H9 (cell line): ENCODE results near the gene DYRK4. TPM values are rescaled to one million over a fixed set of nuclear protein-coding genes. Genes with fewer than 3 reads are reported as not detected.

Source experiments
- DNase-seq: peaks from one replicate; pipeline ENCODE4 v3.0.0-alpha.2; 2017
- H2AFZ ChIP-seq: one replicate; pipeline ENCODE4 v1.6.1; 2013; ENCODE audit warnings: mild to moderate bottlenecking, low read length, control low read depth, moderate library complexity
- H2AK5ac ChIP-seq: 2 replicates; pipeline ENCODE4 v1.6.1; 2013; ENCODE audit warnings: low read length, control low read depth, mixed read lengths; ENCODE audit not compliant: insufficient read length
- H2BK120ac ChIP-seq: one replicate; pipeline ENCODE4 v1.6.1; 2013; ENCODE audit warnings: low read depth, mild to moderate bottlenecking, low read length, control low read depth, inconsistent platforms; ENCODE audit not compliant: poor library complexity, severe bottlenecking
- H2BK12ac ChIP-seq: 2 replicates; pipeline ENCODE4 v1.6.1; 2013; ENCODE audit warnings: low read length, control low read depth, mixed read lengths, low read depth; ENCODE audit not compliant: insufficient read length
- H2BK15ac ChIP-seq: 2 replicates; pipeline ENCODE4 v1.6.1; 2013; ENCODE audit warnings: low read depth, low read length, control low read depth
- H2BK20ac ChIP-seq: one replicate; pipeline ENCODE4 v1.6.1; 2013; ENCODE audit warnings: low read depth, mild to moderate bottlenecking, low read length, control low read depth, inconsistent platforms; ENCODE audit not compliant: poor library complexity, severe bottlenecking
- H2BK5ac ChIP-seq: 2 replicates; pipeline ENCODE4 v1.6.1; 2013; ENCODE audit warnings: low read length, control low read depth, mixed read lengths; ENCODE audit not compliant: insufficient read length
- H3K14ac ChIP-seq: 2 replicates; pipeline ENCODE4 v1.6.1; 2013; ENCODE audit warnings: low read length, control low read depth; ENCODE audit not compliant: insufficient read depth
- H3K18ac ChIP-seq: 2 replicates; pipeline ENCODE4 v1.6.1; 2013; ENCODE audit warnings: low read depth, mild to moderate bottlenecking, mixed read lengths, low read length, control low read depth; ENCODE audit not compliant: insufficient read length
- H3K23ac ChIP-seq: 2 replicates; pipeline ENCODE4 v1.6.1; 2013; ENCODE audit warnings: low read length, control low read depth, mixed read lengths, low read depth; ENCODE audit not compliant: insufficient read length
- H3K23me2 ChIP-seq: 2 replicates; pipeline ENCODE4 v1.6.1; 2013; ENCODE audit warnings: low read depth, mild to moderate bottlenecking, mixed read lengths, low read length, control low read depth; ENCODE audit not compliant: insufficient read length, poor library complexity, severe bottlenecking
- H3K27ac ChIP-seq: 2 replicates; pipeline ENCODE4 v1.5.1; 2013; ENCODE audit warnings: low read length, control low read depth, mixed read lengths, low read depth; ENCODE audit not compliant: insufficient read length
- H3K27me3 ChIP-seq: 2 replicates; pipeline ENCODE4 v1.6.1; 2013; ENCODE audit warnings: low read length, control low read depth, inconsistent platforms; ENCODE audit not compliant: insufficient read depth
- H3K4ac ChIP-seq: 2 replicates; pipeline ENCODE4 v1.6.1; 2013; ENCODE audit warnings: low read depth, mild to moderate bottlenecking, control low read depth, inconsistent platforms, low read length, moderate library complexity
- H3K4me1 ChIP-seq: 2 replicates; pipeline ENCODE4 v1.6.1; 2013; ENCODE audit warnings: low read length, control low read depth, inconsistent platforms; ENCODE audit not compliant: insufficient read depth
- H3K4me2 ChIP-seq: 2 replicates; pipeline ENCODE4 v1.6.1; 2013; ENCODE audit warnings: low read length, control low read depth, mixed read lengths; ENCODE audit not compliant: insufficient read length, insufficient read depth
- H3K56ac ChIP-seq: 2 replicates; pipeline ENCODE4 v1.6.1; 2013; ENCODE audit warnings: low read depth, mild to moderate bottlenecking, mixed read lengths, low read length, control low read depth; ENCODE audit not compliant: insufficient read length
- H3K79me1 ChIP-seq: 2 replicates; pipeline ENCODE4 v1.6.1; 2013; ENCODE audit warnings: low read depth, mild to moderate bottlenecking, moderate library complexity, low read length, control low read depth, inconsistent platforms; ENCODE audit not compliant: insufficient read depth, poor library complexity, severe bottlenecking
- H3K79me2 ChIP-seq: 2 replicates; pipeline ENCODE4 v1.6.1; 2013; ENCODE audit warnings: low read length, control low read depth, inconsistent platforms; ENCODE audit not compliant: insufficient read depth
- H3K9ac ChIP-seq: 2 replicates; pipeline ENCODE4 v1.6.1; 2013; ENCODE audit warnings: low read length, control low read depth, mixed read lengths; ENCODE audit not compliant: insufficient read length; ENCODE audit errors: extremely low read depth
- H3K9me3 ChIP-seq: one replicate; pipeline ENCODE4 v1.6.1; 2013; ENCODE audit warnings: low read depth, low read length, inconsistent platforms; ENCODE audit not compliant: control insufficient read depth
- H3T11ph ChIP-seq: one replicate; pipeline ENCODE4 v1.6.1; 2013; ENCODE audit warnings: mild to moderate bottlenecking, low read length, control low read depth, inconsistent platforms
- H4K20me1 ChIP-seq: one replicate; pipeline ENCODE4 v1.6.1; 2013; ENCODE audit not compliant: control insufficient read depth, insufficient read length, insufficient read depth
- H4K5ac ChIP-seq: 2 replicates; pipeline ENCODE4 v1.6.1; 2013; ENCODE audit warnings: low read depth, mild to moderate bottlenecking, mixed read lengths, low read length, control low read depth; ENCODE audit not compliant: insufficient read length
- H4K8ac ChIP-seq: replicated peaks from 2 replicates; pipeline ENCODE4 v1.6.1; 2013; ENCODE audit warnings: low read length, control low read depth, mixed read lengths, low read depth; ENCODE audit not compliant: insufficient read length
- H4K91ac ChIP-seq: 2 replicates; pipeline ENCODE4 v1.6.1; 2013; ENCODE audit warnings: low read depth, mild to moderate bottlenecking, moderate library complexity, mixed read lengths, low read length, control low read depth; ENCODE audit not compliant: insufficient read length
- H3K27ac Mint-ChIP-seq, 3 experiments: 2 replicates in 2 of 3; 3 replicates in 1 of 3; pipeline ENCODE4 v1.8.0; 2020 to 2021; ENCODE audit warnings: mixed read lengths in 3 of 3, mild to moderate bottlenecking in 1 of 3, moderate library complexity in 1 of 3
- H3K27me3 Mint-ChIP-seq: 2 replicates; pipeline ENCODE4 v1.8.0; 2021; ENCODE audit warnings: low read depth, mild to moderate bottlenecking, moderate library complexity, mixed read lengths
- H3K36me3 Mint-ChIP-seq, 3 experiments: 2 replicates in 2 of 3; 3 replicates in 1 of 3; pipeline ENCODE4 v1.8.0; 2020 to 2021; ENCODE audit warnings: low read depth in 3 of 3, mixed read lengths in 3 of 3; ENCODE audit not compliant: insufficient read depth in 1 of 3
- H3K4me1 Mint-ChIP-seq, 2 experiments: 2 replicates each; pipeline ENCODE4 v1.8.0; 2020; ENCODE audit warnings: mixed read lengths in 2 of 2
- H3K4me3 Mint-ChIP-seq, 2 experiments: 2 replicates in 1 of 2; 3 replicates in 1 of 2; pipeline ENCODE4 v1.8.0; 2020 to 2021; ENCODE audit warnings: mild to moderate bottlenecking in 2 of 2, mixed read lengths in 2 of 2, moderate library complexity in 1 of 2
- H3K9me3 Mint-ChIP-seq, 2 experiments: 2 replicates in 1 of 2; 3 replicates in 1 of 2; pipeline ENCODE4 v1.8.0; 2020; ENCODE audit warnings: mild to moderate bottlenecking in 2 of 2, mixed read lengths in 2 of 2, moderate library complexity in 1 of 2
- WGBS: extraction: QIAGEN DNeasy Blood & Tissue Kit; methylation state at CpG from one replicate; pipeline ENCODE4 v1.1.7; 2013; ENCODE audit warnings: missing lambda C conversion rate, low lambda C conversion rate, mixed read lengths; ENCODE audit not compliant: insufficient read length; ENCODE audit errors: extremely low coverage; 5-methylcytosine and 5-hydroxymethylcytosine counted together
- total RNA-seq: library from RNA; stranded (reverse); gene quantifications from 2 replicates; pipeline ENCODE4 v1.2.1, GENCODE V29; 2021
- TF ChIP-seq, protein P1 (sequence below): fragments of 200-600 bp; sonication (generic); conservative IDR thresholded peaks from 3 replicates; pipeline ENCODE4 v1.8.0; 2021; ENCODE audit warnings: antibody characterized with exemption, mild to moderate bottlenecking

DYRK4 gene
- total RNA-seq, 1 experiment from 2014 or later = 15.5 TPM

DNA sequence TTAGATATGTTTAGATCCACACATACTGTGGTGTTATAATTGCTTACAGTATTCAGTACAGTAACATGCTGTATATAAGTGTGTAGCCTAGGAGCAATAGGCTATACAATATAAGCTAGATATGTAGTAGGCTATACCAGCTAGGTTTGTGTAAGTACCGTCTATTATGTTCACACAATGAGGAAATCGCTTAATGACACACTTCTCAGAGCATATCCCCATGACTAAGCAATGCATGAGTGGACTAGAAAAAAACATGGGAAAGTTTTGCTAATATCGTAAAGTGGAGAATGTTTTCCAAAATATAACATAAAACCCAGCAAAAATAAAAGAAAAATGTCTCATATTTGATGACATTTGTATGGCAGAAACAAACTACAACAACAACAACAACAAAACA lies 59.5 kb downstream of the DYRK4 start:
- Mint-ChIP-seq H3K27ac (no peak overlapping the region), H3K36me3 (no peaks in the 10 kb centered on the region), H3K27me3 (peaks cover 13% of the 10 kb centered on the region), H3K9me3 (no peaks in the 10 kb centered on the region), H3K4me1 (no peaks in the 10 kb centered on the region), H3K4me3 (no peak overlapping the region)
- DNase-seq = no peak
- Histone ChIP-seq H3K27ac (no peak overlapping the region), H3K23me2 (no peaks in the 10 kb centered on the region), H2BK12ac (no peak overlapping the region), H3K79me2 (no peaks in the 10 kb centered on the region), H2BK20ac (no peak overlapping the region), H3K4me2 (no peak overlapping the region), H3K14ac (no peak overlapping the region), H3T11ph (no peak overlapping the region), H3K9ac (no peak overlapping the region), H4K20me1 (no peaks in the 10 kb centered on the region), H4K91ac (no peak overlapping the region), H3K27me3 (no peaks in the 10 kb centered on the region), H2AK5ac (no peak overlapping the region), H3K23ac (no peak overlapping the region), H4K5ac (no peak overlapping the region), H3K4ac (no peak overlapping the region), H3K4me1 (no peaks in the 10 kb centered on the region), H2BK120ac (no peak overlapping the region), H2BK5ac (no peak overlapping the region), H2AFZ (no peak overlapping the region), H3K9me3 (no peaks in the 10 kb centered on the region), H3K56ac (no peak overlapping the region), H2BK15ac (no peak overlapping the region), H3K18ac (no peak overlapping the region), H4K8ac (no peak overlapping the region), H3K79me1 (no peaks in the 10 kb centered on the region)
- TF ChIP-seq, protein P1, sequence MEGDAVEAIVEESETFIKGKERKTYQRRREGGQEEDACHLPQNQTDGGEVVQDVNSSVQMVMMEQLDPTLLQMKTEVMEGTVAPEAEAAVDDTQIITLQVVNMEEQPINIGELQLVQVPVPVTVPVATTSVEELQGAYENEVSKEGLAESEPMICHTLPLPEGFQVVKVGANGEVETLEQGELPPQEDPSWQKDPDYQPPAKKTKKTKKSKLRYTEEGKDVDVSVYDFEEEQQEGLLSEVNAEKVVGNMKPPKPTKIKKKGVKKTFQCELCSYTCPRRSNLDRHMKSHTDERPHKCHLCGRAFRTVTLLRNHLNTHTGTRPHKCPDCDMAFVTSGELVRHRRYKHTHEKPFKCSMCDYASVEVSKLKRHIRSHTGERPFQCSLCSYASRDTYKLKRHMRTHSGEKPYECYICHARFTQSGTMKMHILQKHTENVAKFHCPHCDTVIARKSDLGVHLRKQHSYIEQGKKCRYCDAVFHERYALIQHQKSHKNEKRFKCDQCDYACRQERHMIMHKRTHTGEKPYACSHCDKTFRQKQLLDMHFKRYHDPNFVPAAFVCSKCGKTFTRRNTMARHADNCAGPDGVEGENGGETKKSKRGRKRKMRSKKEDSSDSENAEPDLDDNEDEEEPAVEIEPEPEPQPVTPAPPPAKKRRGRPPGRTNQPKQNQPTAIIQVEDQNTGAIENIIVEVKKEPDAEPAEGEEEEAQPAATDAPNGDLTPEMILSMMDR = no peak
- no CpG with 5 or more reads among the region's 3 CpGs for WGBS
